Measurements from ENCODE around the gene CHRNE.

Gene CHRNE

DNA sequence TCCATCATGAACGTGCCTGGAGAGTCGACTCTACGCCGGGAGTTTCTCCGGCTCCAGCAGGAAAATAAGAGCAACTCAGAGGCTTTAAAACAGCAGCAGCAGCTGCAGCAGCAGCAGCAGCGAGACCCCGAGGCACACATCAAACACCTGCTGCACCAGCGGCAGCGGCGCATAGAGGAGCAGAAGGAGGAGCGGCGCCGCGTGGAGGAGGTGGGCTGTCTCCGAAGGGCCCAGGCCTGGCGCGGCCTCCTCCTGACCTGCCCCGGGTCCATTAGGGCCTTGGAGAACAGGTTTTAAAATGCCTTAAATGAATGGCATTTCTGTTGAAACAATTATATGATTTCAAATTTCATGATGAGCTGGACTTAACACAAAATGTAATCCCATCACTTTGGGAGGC, 15.3 kb downstream of the CHRNE start:
- peaks cover 61% of the 10 kb centered on the region; the same call in 1 of the 2 replicates for H3K36me3 ChIP-seq (ENCODE audit: insufficient read depth, low read length)
- no peaks in the 10 kb centered on the region for H3K4me1 ChIP-seq (ENCODE audit: insufficient read depth, low read length, severe bottlenecking)
- no peaks in the 10 kb centered on the region for H4K20me1 ChIP-seq (ENCODE audit: insufficient read depth, low read length)
- H2AFZ ChIP-seq (ENCODE audit: low read length) = no peak overlapping the region
- H3K27ac ChIP-seq (ENCODE audit: low read depth, low read length, poor library complexity, severe bottlenecking) = no peak overlapping the region
- H3K9ac ChIP-seq (ENCODE audit: low read length) = no peak overlapping the region
- H3K9me2 ChIP-seq (ENCODE audit: low read depth, low read length) = no peaks in the 10 kb centered on the region
- H3K4me3 ChIP-seq (ENCODE audit: low read depth, low read length, poor library complexity, severe bottlenecking) = no peak overlapping the region
- TF ChIP-seq EZH2 (IDR thresholded peaks at IDR 0.05; ENCODE audit: borderline replicate concordance, low read length) = no peak
- TF ChIP-seq, protein P1, sequence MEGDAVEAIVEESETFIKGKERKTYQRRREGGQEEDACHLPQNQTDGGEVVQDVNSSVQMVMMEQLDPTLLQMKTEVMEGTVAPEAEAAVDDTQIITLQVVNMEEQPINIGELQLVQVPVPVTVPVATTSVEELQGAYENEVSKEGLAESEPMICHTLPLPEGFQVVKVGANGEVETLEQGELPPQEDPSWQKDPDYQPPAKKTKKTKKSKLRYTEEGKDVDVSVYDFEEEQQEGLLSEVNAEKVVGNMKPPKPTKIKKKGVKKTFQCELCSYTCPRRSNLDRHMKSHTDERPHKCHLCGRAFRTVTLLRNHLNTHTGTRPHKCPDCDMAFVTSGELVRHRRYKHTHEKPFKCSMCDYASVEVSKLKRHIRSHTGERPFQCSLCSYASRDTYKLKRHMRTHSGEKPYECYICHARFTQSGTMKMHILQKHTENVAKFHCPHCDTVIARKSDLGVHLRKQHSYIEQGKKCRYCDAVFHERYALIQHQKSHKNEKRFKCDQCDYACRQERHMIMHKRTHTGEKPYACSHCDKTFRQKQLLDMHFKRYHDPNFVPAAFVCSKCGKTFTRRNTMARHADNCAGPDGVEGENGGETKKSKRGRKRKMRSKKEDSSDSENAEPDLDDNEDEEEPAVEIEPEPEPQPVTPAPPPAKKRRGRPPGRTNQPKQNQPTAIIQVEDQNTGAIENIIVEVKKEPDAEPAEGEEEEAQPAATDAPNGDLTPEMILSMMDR (IDR thresholded peaks at IDR 0.05; ENCODE audit: low read length) = no peak
- no peaks in the 10 kb centered on the region for H3F3A ChIP-seq (ENCODE audit: insufficient read depth, low read length)
- H3K27me3 ChIP-seq (ENCODE audit: insufficient read depth, low read length) = no peaks in the 10 kb centered on the region
- no peaks in the 10 kb centered on the region for H3K79me2 ChIP-seq (ENCODE audit: insufficient read depth, low read length)
- no peaks in the 10 kb centered on the region for H3K9me3 ChIP-seq (ENCODE audit: low read length)
- H3K4me2 ChIP-seq (ENCODE audit: low read length) = no peak overlapping the region

- no peaks in the 10 kb centered on the region for H4K20me1 ChIP-seq (ENCODE audit: insufficient read depth, low read length)
- H3K4me2 ChIP-seq (ENCODE audit: low read length) = no peak overlapping the region
- no peaks in the 10 kb centered on the region for H3K79me2 ChIP-seq (ENCODE audit: insufficient read depth, low read length)
- no peak overlapping the region for H3K27ac ChIP-seq (ENCODE audit: low read depth, low read length, poor library complexity, severe bottlenecking)
- H3K4me3 ChIP-seq (ENCODE audit: low read depth, low read length, poor library complexity, severe bottlenecking) = no peak overlapping the region
- no peaks in the 10 kb centered on the region for H3K27me3 ChIP-seq (ENCODE audit: insufficient read depth, low read length)
- H3F3A ChIP-seq (ENCODE audit: insufficient read depth, low read length) = 0 out of 2 replicates have a peak, but pooled peaks cover 2% of the 10 kb centered on the region
- no peaks in the 10 kb centered on the region for H3K9me2 ChIP-seq (ENCODE audit: low read depth, low read length)
- TF ChIP-seq EZH2 (IDR thresholded peaks at IDR 0.05; ENCODE audit: borderline replicate concordance, low read length) = no peak
- peaks cover 61% of the 10 kb centered on the region; the same call in 1 of the 2 replicates for H3K36me3 ChIP-seq (ENCODE audit: insufficient read depth, low read length)
- H3K9me3 ChIP-seq (ENCODE audit: low read length) = no peaks in the 10 kb centered on the region
- H3K9ac ChIP-seq (ENCODE audit: low read length) = no peak overlapping the region
- no peak overlapping the region for H2AFZ ChIP-seq (ENCODE audit: low read length)
- no peaks in the 10 kb centered on the region for H3K4me1 ChIP-seq (ENCODE audit: insufficient read depth, low read length, severe bottlenecking)
Observed at GRCh38 chr17:4886830-4887229, 16.1 kb downstream of the CHRNE start.

DNA sequence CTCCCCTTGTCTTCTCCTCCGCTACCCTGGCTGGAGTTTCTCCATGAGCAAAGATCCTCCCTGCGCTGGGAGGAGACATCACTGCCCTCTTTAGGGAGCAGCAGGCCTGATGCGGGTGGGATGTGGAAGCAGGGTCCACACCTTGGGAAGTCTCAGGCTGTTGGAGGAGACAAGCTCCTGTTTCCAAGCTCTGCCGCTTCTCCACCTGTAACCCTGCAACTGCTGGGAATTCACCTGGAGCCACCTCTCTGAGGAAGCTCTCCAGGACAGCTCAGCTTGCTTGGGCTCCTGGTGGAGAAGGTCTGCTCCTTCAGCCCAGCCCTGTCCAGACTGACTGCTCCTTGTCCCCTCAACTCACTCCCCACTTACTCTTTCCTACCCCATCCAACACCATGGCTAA, 18.4 kb downstream of the CHRNE start:
- no peaks in the 10 kb centered on the region for H3K79me2 ChIP-seq (ENCODE audit: insufficient read depth, low read length)
- H3K36me3 ChIP-seq (ENCODE audit: insufficient read depth, low read length) = peaks cover 47% of the 10 kb centered on the region; the same call in 1 of the 2 replicates
- H3K4me3 ChIP-seq (ENCODE audit: low read depth, low read length, poor library complexity, severe bottlenecking) = no peak overlapping the region
- TF ChIP-seq EZH2 (IDR thresholded peaks at IDR 0.05; ENCODE audit: borderline replicate concordance, low read length) = no peak
- TF ChIP-seq, protein P1 (IDR thresholded peaks at IDR 0.05; ENCODE audit: low read length) = no peak
- no peaks in the 10 kb centered on the region for H3K27me3 ChIP-seq (ENCODE audit: insufficient read depth, low read length)
- H3F3A ChIP-seq (ENCODE audit: insufficient read depth, low read length) = 0 out of 2 replicates have a peak, but pooled peaks cover 2% of the 10 kb centered on the region
- H3K9ac ChIP-seq (ENCODE audit: low read length) = no peak overlapping the region
- no peaks in the 10 kb centered on the region for H3K4me1 ChIP-seq (ENCODE audit: insufficient read depth, low read length, severe bottlenecking)
- H3K27ac ChIP-seq (ENCODE audit: low read depth, low read length, poor library complexity, severe bottlenecking) = no peak overlapping the region
- H2AFZ ChIP-seq (ENCODE audit: low read length) = no peak overlapping the region
- H3K9me3 ChIP-seq (ENCODE audit: low read length) = no peaks in the 10 kb centered on the region
- H3K9me2 ChIP-seq (ENCODE audit: low read depth, low read length) = no peaks in the 10 kb centered on the region
- no peaks in the 10 kb centered on the region for H4K20me1 ChIP-seq (ENCODE audit: insufficient read depth, low read length)
- no peak overlapping the region for H3K4me2 ChIP-seq (ENCODE audit: low read length)
